GM12873 (cell line): ENCODE measurements around the gene CNNM4.

Experiments used
- CTCF ChIP-seq: IDR thresholded peaks from 2 replicates; pipeline ENCODE4 v1.5.1; 2012; ENCODE audit warnings: low read depth, mild to moderate bottlenecking, moderate library complexity, low read length, control low read depth; ENCODE audit not compliant: insufficient read depth; ENCODE audit errors: missing control alignments

CNNM4 gene

GRCh38 chr2:96730212-96730611, 30.5 kb upstream of the CNNM4 start:
- TF ChIP-seq CTCF: no peak

GRCh38 chr2:96733931-96734330, 26.8 kb upstream of the CNNM4 start:
- no peak for TF ChIP-seq CTCF

GRCh38 chr2:96734880-96735583, 25.7 kb upstream of the CNNM4 start:
- no peak for TF ChIP-seq CTCF

DNA sequence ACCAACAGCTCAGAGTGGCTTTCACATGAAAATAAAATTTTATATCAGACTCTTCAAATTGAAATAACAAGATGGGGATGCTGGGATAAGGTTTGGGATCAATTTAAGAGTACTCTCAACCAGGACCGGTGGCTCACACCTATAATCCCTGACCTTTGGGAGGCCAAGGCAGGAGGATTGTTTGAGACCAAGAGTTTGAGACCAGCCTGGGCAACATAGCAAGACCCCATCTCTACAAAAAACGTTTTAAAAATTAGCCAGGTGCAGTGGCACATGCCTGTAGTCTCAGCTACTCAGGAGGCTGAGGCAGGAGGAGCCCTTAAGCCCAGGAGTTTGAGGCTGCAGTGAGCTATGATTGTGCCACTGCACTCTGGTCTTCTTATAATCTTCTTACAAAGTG, 23.5 kb upstream of the CNNM4 start:
- TF ChIP-seq CTCF: no peak

DNA sequence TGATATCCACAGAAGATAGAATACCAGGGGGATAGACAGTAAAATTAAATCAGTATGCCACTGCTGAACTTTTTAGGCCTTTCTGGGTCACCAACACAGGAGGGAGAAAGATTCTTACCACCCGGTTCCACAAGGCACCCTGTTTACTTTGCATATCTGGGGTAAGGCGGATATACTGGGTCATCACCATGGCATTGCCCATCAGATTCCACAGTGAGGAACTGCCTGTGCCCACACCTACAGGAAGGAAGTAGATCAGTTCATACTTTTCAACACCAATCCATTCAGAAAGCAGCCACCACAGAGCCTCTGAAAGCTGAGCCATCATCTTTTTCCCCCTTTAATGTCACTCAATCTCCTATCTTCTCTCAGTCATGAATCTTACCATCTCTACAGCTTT, 22.9 kb upstream of the CNNM4 start:
- no peak for TF ChIP-seq CTCF

DNA sequence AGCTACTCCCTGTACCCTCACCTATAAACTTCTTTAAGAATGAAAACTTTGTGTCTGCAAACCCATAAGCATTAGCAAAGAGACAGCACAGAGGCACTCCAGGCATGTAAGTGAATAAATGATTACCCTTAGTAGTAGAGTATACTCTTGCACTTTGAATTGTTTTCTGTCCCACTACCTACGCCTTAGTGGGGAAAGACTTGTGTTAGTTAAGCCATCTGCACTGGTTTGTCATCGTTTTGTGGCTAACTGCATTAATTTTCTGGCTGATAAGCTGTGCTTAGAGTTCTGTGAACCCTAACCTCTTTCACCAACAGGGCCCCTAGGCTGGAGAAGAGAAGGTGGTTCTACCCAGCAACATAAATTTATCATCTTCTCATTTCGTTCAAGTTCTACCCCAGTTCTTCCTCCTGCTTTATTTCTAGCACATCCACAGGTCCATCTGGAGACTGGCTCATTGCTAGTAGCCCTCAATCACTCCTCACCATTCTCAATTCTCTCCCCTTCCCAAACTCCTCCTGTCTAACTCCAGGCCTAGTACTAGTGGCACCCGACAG, 21.5 kb upstream of the CNNM4 start:
- TF ChIP-seq CTCF: no peak

DNA sequence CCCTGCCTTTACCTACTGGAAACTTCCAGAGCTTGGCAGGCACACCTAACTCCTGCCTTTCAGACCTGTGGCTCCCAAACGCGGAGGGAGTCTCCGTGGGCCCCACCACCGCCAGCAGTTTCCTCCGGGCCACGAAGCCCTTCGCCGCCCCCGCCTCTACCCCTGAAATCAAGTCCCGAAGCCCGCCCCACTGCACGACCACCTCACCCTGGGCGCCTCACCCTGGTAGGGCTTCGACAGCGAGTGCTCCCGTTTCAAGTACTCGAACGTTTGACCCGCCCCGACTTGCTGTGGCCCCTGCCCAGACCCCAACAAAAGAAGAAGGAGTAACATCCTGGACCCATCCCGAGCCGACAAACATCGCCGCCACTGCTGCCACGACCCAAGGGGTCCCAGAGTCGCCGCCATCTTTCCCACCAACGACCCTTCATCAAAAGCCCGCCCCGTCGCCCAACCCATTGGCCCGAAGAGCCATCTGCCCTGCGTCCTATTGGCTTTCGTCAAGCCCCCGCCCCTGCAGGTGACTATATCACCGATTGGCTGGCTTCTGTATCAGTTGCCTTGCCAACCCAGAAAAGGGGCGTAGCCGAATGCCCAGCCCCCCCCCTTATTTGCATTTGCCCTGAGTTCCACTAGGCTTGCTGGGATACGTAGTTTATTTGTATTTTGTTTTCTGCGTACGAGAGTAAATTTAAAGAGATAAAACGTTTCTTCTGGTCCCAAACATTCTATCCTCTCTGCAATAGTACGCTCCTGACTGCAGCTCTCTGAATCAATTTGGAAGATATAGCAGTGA, 20.9 kb upstream of the CNNM4 start, which contains the start of gene LMAN2L:
Gene LMAN2L, minus strand, starts transcription at position 432 of the 796 bp plus-strand sequence. Its CDS starts 24 bp downstream, at position 408.
- TF ChIP-seq CTCF: no peak
